ENCODE results near the gene SIGLEC8.
"Not testable (repeated sequence)": the region's sequence is repeated elsewhere in the genome, so short reads cannot be mapped to it uniquely, and the experiment has no call there.

SIGLEC8 gene

GRCh38 chr19:51441410-51442390 lies 16.6 kb downstream of the SIGLEC8 start:
- peak; percentile 78 for DNase-seq

- DNase-seq = peak; percentile 59
Observed at GRCh38 chr19:51440846-51441409, 17.3 kb downstream of the SIGLEC8 start.

GRCh38 chr19:51440052-51440451 lies 18.2 kb downstream of the SIGLEC8 start:
- no peak for DNase-seq

GRCh38 chr19:51439021-51439465 lies 19.2 kb downstream of the SIGLEC8 start:
- peak; percentile 34 for DNase-seq

- peak; percentile 53 for DNase-seq
Observed at GRCh38 chr19:51434456-51434855, 23.8 kb downstream of the SIGLEC8 start.

- peak; percentile 91 for DNase-seq
Observed at GRCh38 chr19:51433043-51433442, 25.2 kb downstream of the SIGLEC8 start.

- DNase-seq = peak; percentile 96
Observed at GRCh38 chr19:51431124-51431523, 27.1 kb downstream of the SIGLEC8 start.

- peak; percentile 79 for DNase-seq
Observed at GRCh38 chr19:51430221-51430620, 28.0 kb downstream of the SIGLEC8 start.

- peak; percentile 95 for DNase-seq
Observed at GRCh38 chr19:51427201-51427600, 31.1 kb downstream of the SIGLEC8 start.

GRCh38 chr19:51422053-51422448 lies 36.2 kb downstream of the SIGLEC8 start:
- DNase-seq = peak; percentile 87

GRCh38 chr19:51421229-51422052 lies 36.8 kb downstream of the SIGLEC8 start:
- DNase-seq = no peak

- not testable (repeated sequence) for DNase-seq
Observed at GRCh38 chr19:51420511-51420910, 37.7 kb downstream of the SIGLEC8 start.

GRCh38 chr19:51418707-51419106 lies 39.5 kb downstream of the SIGLEC8 start:
- DNase-seq = no peak

- DNase-seq = no peak
Observed at GRCh38 chr19:51417810-51418157, 40.5 kb downstream of the SIGLEC8 start.

- DNase-seq = peak; percentile 89
Observed at GRCh38 chr19:51417107-51417809, 41.0 kb downstream of the SIGLEC8 start, which contains the start of gene SIGLEC10. SIGLEC10 (minus strand) TSS chr19:51417642; CDS start chr19:51417581, 61 bp downstream.

GRCh38 chr19:51416422-51416821 lies 41.8 kb downstream of the SIGLEC8 start:
- DNase-seq = not testable (repeated sequence)

GRCh38 chr19:51415187-51415586 lies 43.1 kb downstream of the SIGLEC8 start:
- no peak for DNase-seq

- no peak for DNase-seq
Observed at GRCh38 chr19:51410950-51411748, 47.1 kb downstream of the SIGLEC8 start.

- peak; percentile 96 for DNase-seq
Observed at GRCh38 chr19:51407511-51408131, 50.6 kb downstream of the SIGLEC8 start.

- DNase-seq = no peak
Observed at GRCh38 chr19:51402117-51402516, 56.1 kb downstream of the SIGLEC8 start.
